ENCODE data around the gene LMO2.
"Not testable (repeated sequence)": the region's sequence is repeated elsewhere in the genome, so short reads cannot be mapped to it uniquely, and the experiment has no call there.

The LMO2 gene

DNA sequence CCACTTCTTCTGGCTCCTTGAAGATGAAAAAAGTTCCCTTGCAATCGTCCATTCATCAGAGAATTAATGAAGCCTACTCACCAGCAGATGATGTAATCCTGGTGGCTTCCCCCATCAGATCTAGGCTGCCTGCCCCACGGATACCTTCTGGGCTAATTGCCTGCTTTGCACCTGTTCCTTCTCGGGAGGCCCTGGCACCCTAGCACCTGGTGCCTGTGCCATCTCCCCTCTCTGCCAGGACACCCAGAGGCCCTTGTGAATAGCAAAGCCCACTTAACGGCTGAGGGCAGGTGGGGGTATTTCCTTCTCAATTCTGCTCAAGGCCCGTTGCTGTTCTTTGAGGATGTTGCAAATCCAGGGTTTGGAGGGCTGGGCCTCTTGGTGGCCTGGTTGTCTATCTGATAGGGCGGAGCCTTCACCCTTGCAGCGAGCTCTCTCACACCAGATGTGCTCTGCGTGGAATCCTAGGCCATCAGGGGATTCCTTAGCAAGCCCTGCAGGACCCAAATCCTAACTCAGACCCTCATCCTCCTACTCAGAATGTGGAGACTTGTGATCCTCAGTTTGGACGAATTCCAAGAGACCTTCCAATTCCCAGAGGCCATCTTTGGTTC is at the start of gene LMO2:
TSS of gene LMO2 (minus strand) at position 363 of the 614 bp plus-strand sequence. CDS start 22,360 bp downstream, outside the sequence.
- no peak for DNase-seq (ENCODE audit: low spot score)

DNA sequence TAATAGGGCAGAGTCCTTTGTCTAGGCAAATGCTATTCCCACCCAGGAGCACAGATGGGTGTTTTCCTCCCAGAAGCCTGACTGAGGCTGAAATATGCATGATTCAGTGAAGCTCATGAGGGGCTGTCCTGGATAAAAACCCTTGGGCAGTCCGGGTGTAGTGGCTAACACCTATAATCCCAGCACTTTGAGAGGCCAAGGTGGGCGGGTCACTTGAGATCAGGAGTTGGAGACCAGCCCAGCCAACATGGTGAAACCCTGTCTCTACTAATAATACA is 48.6 kb upstream of the LMO2 start:
- no peak for DNase-seq (ENCODE audit: low spot score)

- DNase-seq (ENCODE audit: low spot score): peak; percentile 57
Measured at GRCh38 chr11:33936725-33937604, 45.1 kb upstream of the LMO2 start.

GRCh38 chr11:33935461-33936456 is 43.9 kb upstream of the LMO2 start:
- DNase-seq (ENCODE audit: low spot score): no peak

DNA sequence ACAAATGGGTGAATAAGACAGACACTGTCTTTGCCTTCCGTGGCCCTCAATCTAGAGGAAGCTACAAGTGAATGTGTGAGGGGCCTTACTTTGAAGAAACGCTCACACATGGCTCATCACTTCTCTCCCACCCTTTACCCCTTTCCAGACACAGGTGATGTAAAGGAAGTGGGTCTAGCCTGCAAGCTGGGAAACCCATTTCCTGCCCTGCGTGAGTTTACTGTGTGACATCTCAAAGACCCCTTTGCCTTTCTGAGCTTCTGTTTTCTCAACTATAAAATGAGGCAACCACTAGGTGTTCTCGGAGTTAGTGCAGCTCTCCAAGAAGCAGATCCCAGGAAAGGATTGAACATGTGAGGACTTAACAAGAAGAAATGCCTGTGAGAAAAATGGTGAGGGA is 43.1 kb upstream of the LMO2 start:
- no peak for DNase-seq (ENCODE audit: low spot score)

GRCh38 chr11:33934450-33934849 is 42.6 kb upstream of the LMO2 start:
- no peak for DNase-seq (ENCODE audit: low spot score)

DNA sequence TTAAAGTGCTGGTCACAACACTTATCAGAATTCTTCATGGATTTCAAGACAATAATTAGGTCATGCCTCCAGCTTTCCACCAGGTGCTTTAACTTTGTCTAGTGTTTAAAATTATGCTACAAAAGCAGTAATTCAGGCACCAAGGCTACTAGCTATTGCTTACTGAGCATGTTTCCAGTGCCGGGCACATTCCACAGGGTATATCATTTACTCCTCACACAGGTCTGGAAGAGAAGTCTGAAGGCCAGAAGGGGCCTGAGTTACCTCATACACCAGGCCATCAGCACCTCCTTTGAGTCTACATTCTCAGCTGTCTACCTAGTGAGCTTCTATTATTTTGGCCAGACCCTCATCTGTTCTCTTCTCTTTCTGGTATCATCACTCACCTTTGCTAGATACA is 41.7 kb upstream of the LMO2 start:
- DNase-seq (ENCODE audit: low spot score): no peak

GRCh38 chr11:33932721-33933120 is 40.8 kb upstream of the LMO2 start:
- DNase-seq (ENCODE audit: low spot score): no peak

DNA sequence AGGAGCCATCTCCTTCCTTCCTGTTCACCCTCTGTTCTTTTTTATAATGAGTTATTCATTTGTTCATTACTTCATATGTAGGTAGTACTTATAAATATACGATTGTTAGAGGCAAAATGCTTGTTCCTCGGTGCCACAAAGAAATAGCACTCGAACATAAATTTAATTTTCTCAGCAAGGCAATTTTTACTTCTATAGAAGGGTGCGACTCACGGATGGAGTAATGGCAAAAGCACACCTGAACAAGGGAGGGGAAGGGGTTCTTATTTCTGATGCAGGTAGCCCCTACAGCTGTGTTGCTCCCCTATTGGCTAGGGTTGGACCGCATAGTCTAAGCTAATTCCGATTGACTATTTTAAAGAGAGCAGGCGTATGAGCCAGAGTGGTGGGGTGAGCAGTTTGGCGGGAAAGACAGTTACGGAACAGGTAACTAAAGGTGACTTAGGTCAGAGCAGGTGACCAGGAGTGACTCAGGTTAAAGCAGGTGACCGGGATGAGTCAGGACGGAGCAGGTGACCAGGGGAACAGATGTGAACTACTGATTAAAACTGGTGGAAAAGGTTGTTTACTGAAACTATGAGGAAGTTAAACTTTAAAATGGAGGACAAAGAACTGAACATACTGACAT is 40.0 kb upstream of the LMO2 start:
- not testable (repeated sequence) for DNase-seq (ENCODE audit: low spot score)

DNA sequence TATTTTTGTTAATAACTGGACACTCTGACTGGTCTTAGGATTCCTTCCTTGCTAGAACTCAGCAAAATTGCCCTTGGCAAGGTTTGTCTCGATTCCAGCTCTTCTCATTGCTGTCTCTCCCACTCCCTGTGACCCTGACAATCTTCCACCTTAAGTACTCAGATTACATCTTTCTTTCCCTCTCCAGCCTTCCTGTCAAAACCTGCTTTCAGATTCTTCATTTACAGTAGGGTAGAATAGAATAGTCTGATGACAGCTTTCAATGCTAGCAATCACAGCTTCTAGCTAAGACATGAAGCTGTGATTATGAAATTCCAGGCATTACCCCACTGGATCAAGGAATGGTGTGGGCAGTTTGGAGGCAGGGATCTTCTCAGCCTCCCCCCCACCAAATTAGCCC is 39.2 kb upstream of the LMO2 start:
- no peak for DNase-seq (ENCODE audit: low spot score)

DNA sequence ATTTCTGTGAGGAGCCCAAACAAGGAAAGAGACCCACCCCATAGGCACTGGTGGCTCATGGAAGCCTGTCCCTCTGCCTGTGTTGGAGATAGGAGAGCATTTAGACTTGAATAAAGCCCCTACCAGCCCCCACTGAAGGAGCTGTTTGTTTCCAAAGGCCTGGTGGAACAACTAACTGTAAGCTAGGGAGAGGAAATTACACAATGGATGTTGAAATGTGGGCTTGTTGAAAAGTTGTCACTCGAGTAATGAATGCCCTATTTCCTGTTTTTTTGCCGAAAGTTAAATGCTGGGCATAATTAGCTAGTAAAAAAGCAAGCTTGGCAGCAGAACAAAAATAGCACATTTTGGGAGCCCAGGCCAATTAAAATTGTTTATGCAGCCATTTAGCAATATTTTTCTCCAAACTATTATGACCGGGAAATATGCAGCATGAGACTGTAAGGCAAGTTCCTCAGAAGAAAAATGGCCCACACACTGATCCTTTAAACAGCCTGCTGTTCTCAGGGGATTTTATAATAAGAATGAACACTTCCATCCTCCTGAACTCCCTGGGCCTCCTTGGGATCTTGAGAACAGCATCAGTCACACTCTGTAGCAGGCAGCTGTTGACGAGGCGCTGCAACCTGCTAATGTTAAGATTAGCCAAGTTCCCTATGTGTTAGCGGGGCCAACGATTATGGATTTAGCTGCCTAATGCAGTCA is 38.6 kb upstream of the LMO2 start:
- DNase-seq (ENCODE audit: low spot score): peak; percentile 63

GRCh38 chr11:33928564-33928963 is 36.7 kb upstream of the LMO2 start:
- DNase-seq (ENCODE audit: low spot score): no peak

GRCh38 chr11:33926671-33927552 is 35.0 kb upstream of the LMO2 start:
- DNase-seq (ENCODE audit: low spot score): no peak

- no peak for DNase-seq (ENCODE audit: low spot score)
Measured at GRCh38 chr11:33924341-33924740, 32.5 kb upstream of the LMO2 start.

DNA sequence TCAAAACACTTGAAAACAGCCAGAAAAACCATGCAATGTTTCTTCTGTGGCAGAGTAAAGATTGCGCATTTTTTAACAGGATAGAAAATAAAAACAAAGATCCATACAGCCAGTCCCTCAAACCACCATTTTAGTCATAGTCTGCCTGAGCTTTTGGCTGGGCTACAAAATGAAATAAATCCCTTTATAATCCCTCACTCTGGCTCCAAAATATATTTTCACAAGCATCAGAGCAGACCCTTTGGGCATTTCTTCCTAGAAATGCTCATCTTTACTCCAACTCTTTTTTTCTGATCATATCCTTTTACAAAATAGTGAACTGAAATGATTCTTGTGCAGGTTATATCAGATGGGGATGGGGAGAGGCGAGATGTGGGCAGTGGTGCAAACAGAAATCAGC is 31.8 kb upstream of the LMO2 start:
- no peak for DNase-seq (ENCODE audit: low spot score)

GRCh38 chr11:33920838-33921613 is 29.1 kb upstream of the LMO2 start:
- no peak for DNase-seq (ENCODE audit: low spot score)

GRCh38 chr11:33919645-33920044 is 27.8 kb upstream of the LMO2 start:
- DNase-seq (ENCODE audit: low spot score): no peak

DNA sequence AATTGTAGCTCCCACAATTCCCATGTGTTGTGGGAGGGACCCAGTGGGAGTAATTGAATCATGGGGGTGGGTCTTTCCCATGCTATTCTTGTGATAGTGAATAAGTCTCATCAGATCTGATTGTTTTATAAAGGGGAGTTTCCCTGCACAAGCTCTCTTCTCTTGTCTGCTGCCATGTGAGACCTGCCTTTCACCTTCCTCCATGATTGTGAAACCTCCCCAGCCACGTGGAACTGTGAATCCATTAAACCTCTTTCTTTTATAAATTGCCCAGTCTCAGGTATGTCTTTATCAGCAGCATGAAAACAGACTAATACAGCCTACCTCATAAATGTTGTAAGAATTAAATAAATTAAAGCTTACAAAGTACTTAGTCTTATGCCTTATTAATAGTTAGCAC is 25.5 kb upstream of the LMO2 start:
- not testable (repeated sequence) for DNase-seq (ENCODE audit: low spot score)

GRCh38 chr11:33916736-33917135 is 24.9 kb upstream of the LMO2 start:
- no peak for DNase-seq (ENCODE audit: low spot score)

DNA sequence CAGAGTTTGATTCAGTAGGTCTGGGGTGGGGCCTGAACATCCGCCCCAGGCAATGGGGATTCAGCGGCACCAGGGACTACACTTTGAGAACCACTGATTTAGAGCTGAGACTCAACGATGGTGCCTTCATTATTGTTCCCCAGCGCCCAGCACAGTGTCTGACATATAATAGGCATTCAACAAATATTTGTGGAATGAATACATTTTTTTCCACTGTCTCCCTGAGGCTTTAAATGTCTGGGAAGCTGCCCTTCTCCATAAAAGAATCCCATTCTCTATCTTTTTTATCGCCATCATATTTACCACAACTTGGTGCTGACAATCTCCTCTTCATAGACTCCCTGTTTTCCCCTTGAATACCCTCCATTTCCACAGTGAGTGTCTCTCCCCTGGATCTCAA is 23.6 kb upstream of the LMO2 start:
- DNase-seq (ENCODE audit: low spot score): no peak

Data from AG08395 (cell line).